ENCODE measurements around the gene SDCBP2.

GRCh38 chr20:1369970-1370369, 41.0 kb upstream of the SDCBP2 start:
- TF ChIP-seq RAD21 (IDR thresholded peaks at IDR 0.05; ENCODE audit: low read depth): no peak
- TF ChIP-seq REST (IDR thresholded peaks at IDR 0.05; ENCODE audit: low read depth): no peak
- TF ChIP-seq YY1 (IDR thresholded peaks at IDR 0.05; ENCODE audit: low read depth): no peak
- TF ChIP-seq CEBPB (IDR thresholded peaks at IDR 0.05): no peak
- no peak for TF ChIP-seq MAX (IDR thresholded peaks at IDR 0.05)
- no peak for TF ChIP-seq EP300 (IDR thresholded peaks at IDR 0.05; ENCODE audit: borderline replicate concordance)
- TF ChIP-seq TAF1 (IDR thresholded peaks at IDR 0.05; ENCODE audit: low read depth): no peak
- no peak for TF ChIP-seq NFIC (IDR thresholded peaks at IDR 0.05)
- no peak for TF ChIP-seq TEAD4 (IDR thresholded peaks at IDR 0.05)
- TF ChIP-seq USF1 (IDR thresholded peaks at IDR 0.05): no peak
- no peak for TF ChIP-seq CREB1 (IDR thresholded peaks at IDR 0.05; ENCODE audit: low read depth)
- no peak for TF ChIP-seq FOXM1 (IDR thresholded peaks at IDR 0.05; ENCODE audit: borderline replicate concordance, low read depth)
- no peak for TF ChIP-seq ZBTB7A (IDR thresholded peaks at IDR 0.05; ENCODE audit: low read depth)
